ENCODE data around the gene CRAMP1. TPM values are rescaled to one million over a fixed set of nuclear protein-coding genes. Genes with fewer than 3 reads are reported as not detected.
A peak's percentile ranks its signal among the peaks of the same experiment; 100 is the strongest.

The CRAMP1 gene
- total RNA-seq, 2 donors from 2014 or later = 29.2 to 40.0 TPM

GRCh38 chr16:1706386-1707192, 94.4 kb downstream of the CRAMP1 start:
- WGBS, 2 experiments (ENCODE audit: insufficient coverage in 1 of 2, insufficient read length in 1 of 2) = 1 to 2% methylated on average over 19 to 53 of the region's 62 CpGs
- no peaks in the 10 kb centered on the region for H3K9me3 Mint-ChIP-seq
- DNase-seq = peak; percentile 59

GRCh38 chr16:1707193-1707790, 95.1 kb downstream of the CRAMP1 start:
- 19 to 53% methylated on average over 8 to 16 of the region's 16 CpGs for whole genome bisulfite sequencing, 2 experiments (ENCODE audit: insufficient coverage in 1 of 2, insufficient read length in 1 of 2)
- H3K4me3 Mint-ChIP-seq = peak overlapping the region; percentile 86
- no peak for TF ChIP-seq CTCF (conservative IDR thresholded peaks at IDR 0.05)
- Histone ChIP-seq H3K4me3 (ENCODE audit: low read length) (peak overlapping the region; percentile 89), H3K9ac (ENCODE audit: extremely low read depth, low read length, poor library complexity, severe bottlenecking) (peak overlapping the region; percentile 43), H3K36me3 (ENCODE audit: control insufficient read depth, insufficient read depth, low read length) (peaks cover 19% of the 10 kb centered on the region), H3K9me3 (ENCODE audit: control insufficient read depth, low read length) (no peaks in the 10 kb centered on the region), H3K4me1 (ENCODE audit: control insufficient read depth, insufficient read depth, low read length) (no peaks in the 10 kb centered on the region), H3K27me3 (ENCODE audit: control insufficient read depth, insufficient read depth, low read length, poor library complexity, severe bottlenecking) (no peaks in the 10 kb centered on the region), H3K27ac (ENCODE audit: low read depth, low read length) (no peak overlapping the region)
- no peaks in the 10 kb centered on the region for H3K27me3 Mint-ChIP-seq (ENCODE audit: insufficient read depth)
- peak; percentile 60 for DNase-seq
- H3K4me1 Mint-ChIP-seq = peaks cover 11% of the 10 kb centered on the region
- H3K9me3 Mint-ChIP-seq = no peaks in the 10 kb centered on the region
- peaks cover 12% of the 10 kb centered on the region for H3K36me3 Mint-ChIP-seq (ENCODE audit: low read depth)
- peak overlapping the region; percentile 70 for H3K27ac Mint-ChIP-seq

More at GRCh38 chr16:1706386-1707192, 94.4 kb downstream of the CRAMP1 start:
- peak overlapping the region; percentile 89 for H3K4me3 ChIP-seq (ENCODE audit: low read length)
- Mint-ChIP-seq H3K4me3 (peak overlapping the region; percentile 86), H3K4me1 (peaks cover 10% of the 10 kb centered on the region), H3K27me3 (ENCODE audit: insufficient read depth) (no peaks in the 10 kb centered on the region), H3K27ac (peak overlapping the region; percentile 84), H3K36me3 (ENCODE audit: low read depth) (peaks cover 19% of the 10 kb centered on the region)
- no peaks in the 10 kb centered on the region for H3K9me3 ChIP-seq (ENCODE audit: control insufficient read depth, low read length)
- H3K9ac ChIP-seq (ENCODE audit: extremely low read depth, low read length, poor library complexity, severe bottlenecking) = peak overlapping the region; percentile 74
- peak overlapping the region; percentile 72 for H3K27ac ChIP-seq (ENCODE audit: low read depth, low read length)
- H3K36me3 ChIP-seq (ENCODE audit: control insufficient read depth, insufficient read depth, low read length) = peaks cover 26% of the 10 kb centered on the region
- no peaks in the 10 kb centered on the region for H3K27me3 ChIP-seq (ENCODE audit: control insufficient read depth, insufficient read depth, low read length, poor library complexity, severe bottlenecking)
- H3K4me1 ChIP-seq (ENCODE audit: control insufficient read depth, insufficient read depth, low read length) = no peaks in the 10 kb centered on the region
- TF ChIP-seq CTCF (conservative IDR thresholded peaks at IDR 0.05) = no peak

GRCh38 chr16:1708083-1708767, 96.1 kb downstream of the CRAMP1 start:
- Histone ChIP-seq H3K9ac (ENCODE audit: extremely low read depth, low read length, poor library complexity, severe bottlenecking) (no peak overlapping the region), H3K4me3 (ENCODE audit: low read length) (peak overlapping the region; percentile 89), H3K9me3 (ENCODE audit: control insufficient read depth, low read length) (no peaks in the 10 kb centered on the region), H3K36me3 (ENCODE audit: control insufficient read depth, insufficient read depth, low read length) (peaks cover 10% of the 10 kb centered on the region), H3K27me3 (ENCODE audit: control insufficient read depth, insufficient read depth, low read length, poor library complexity, severe bottlenecking) (no peaks in the 10 kb centered on the region), H3K27ac (ENCODE audit: low read depth, low read length) (no peak overlapping the region), H3K4me1 (ENCODE audit: control insufficient read depth, insufficient read depth, low read length) (no peaks in the 10 kb centered on the region)
- Mint-ChIP-seq H3K4me3 (peak overlapping the region; percentile 86), H3K27ac (no peak overlapping the region), H3K9me3 (no peaks in the 10 kb centered on the region), H3K36me3 (ENCODE audit: low read depth) (peaks cover 3% of the 10 kb centered on the region), H3K4me1 (peaks cover 18% of the 10 kb centered on the region), H3K27me3 (ENCODE audit: insufficient read depth) (no peaks in the 10 kb centered on the region)
- WGBS, 2 experiments (ENCODE audit: insufficient coverage in 1 of 2, insufficient read length in 1 of 2) = 92 to 96% methylated on average over 14 to 18 of the region's 18 CpGs
- TF ChIP-seq CTCF (conservative IDR thresholded peaks at IDR 0.05) = no peak
- DNase-seq = no peak
